22Rv1 (cell line): Measurements from ENCODE around the gene HS6ST3.

Source experiments
- H3K27ac ChIP-seq: fragments of 450-650 bp; 2 replicates; pipeline ENCODE4 v1.5.1; 2017
- CTCF ChIP-seq: fragments of 450-650 bp; IDR thresholded peaks from 2 replicates; pipeline ENCODE4 v1.5.1; 2017; ENCODE audit warnings: mild to moderate bottlenecking
- ZFX ChIP-seq: fragments of 450-650 bp; IDR thresholded peaks from 2 replicates; pipeline ENCODE4 v1.6.1; 2017; ENCODE audit warnings: antibody characterized with exemption, borderline replicate concordance

Gene HS6ST3

GRCh38 chr13:96533408-96533807 is 443.5 kb downstream of the HS6ST3 start:
- TF ChIP-seq CTCF (no peak), ZFX (no peak)
- H3K27ac ChIP-seq, result no peak overlapping the region

GRCh38 chr13:96539791-96540190 is 449.9 kb downstream of the HS6ST3 start:
- no peak overlapping the region for H3K27ac ChIP-seq
- TF ChIP-seq CTCF (no peak), ZFX (no peak)

- no peak overlapping the region for H3K27ac ChIP-seq
- TF ChIP-seq CTCF (no peak), ZFX (no peak)
Observed at GRCh38 chr13:96540670-96541069, 450.8 kb downstream of the HS6ST3 start.

GRCh38 chr13:96542986-96543385 is 453.1 kb downstream of the HS6ST3 start:
- TF ChIP-seq CTCF (no peak), ZFX (no peak)

GRCh38 chr13:96544957-96545356 is 455.1 kb downstream of the HS6ST3 start:
- TF ChIP-seq CTCF, result no peak
- TF ChIP-seq ZFX, result no peak
- no peak overlapping the region for H3K27ac ChIP-seq

More at GRCh38 chr13:96542986-96543385, 453.1 kb downstream of the HS6ST3 start:
- no peak overlapping the region for H3K27ac ChIP-seq

- TF ChIP-seq ZFX (no peak), CTCF (no peak)
- no peak overlapping the region for H3K27ac ChIP-seq
Observed at GRCh38 chr13:96546463-96546862, 456.6 kb downstream of the HS6ST3 start.

GRCh38 chr13:96551546-96551945 is 461.6 kb downstream of the HS6ST3 start:
- no peak overlapping the region for H3K27ac ChIP-seq
- TF ChIP-seq CTCF (no peak), ZFX (no peak)
